ENCODE data around the gene RABGEF1. TPM values are rescaled to one million over a fixed set of nuclear protein-coding genes. Genes with fewer than 3 reads are reported as not detected.
"Not testable (repeated sequence)": the region's sequence is repeated elsewhere in the genome, so short reads cannot be mapped to it uniquely, and the experiment has no call there.

RABGEF1 gene
- total RNA-seq, 1 donor from 2014 or later: 71.3 TPM

DNA sequence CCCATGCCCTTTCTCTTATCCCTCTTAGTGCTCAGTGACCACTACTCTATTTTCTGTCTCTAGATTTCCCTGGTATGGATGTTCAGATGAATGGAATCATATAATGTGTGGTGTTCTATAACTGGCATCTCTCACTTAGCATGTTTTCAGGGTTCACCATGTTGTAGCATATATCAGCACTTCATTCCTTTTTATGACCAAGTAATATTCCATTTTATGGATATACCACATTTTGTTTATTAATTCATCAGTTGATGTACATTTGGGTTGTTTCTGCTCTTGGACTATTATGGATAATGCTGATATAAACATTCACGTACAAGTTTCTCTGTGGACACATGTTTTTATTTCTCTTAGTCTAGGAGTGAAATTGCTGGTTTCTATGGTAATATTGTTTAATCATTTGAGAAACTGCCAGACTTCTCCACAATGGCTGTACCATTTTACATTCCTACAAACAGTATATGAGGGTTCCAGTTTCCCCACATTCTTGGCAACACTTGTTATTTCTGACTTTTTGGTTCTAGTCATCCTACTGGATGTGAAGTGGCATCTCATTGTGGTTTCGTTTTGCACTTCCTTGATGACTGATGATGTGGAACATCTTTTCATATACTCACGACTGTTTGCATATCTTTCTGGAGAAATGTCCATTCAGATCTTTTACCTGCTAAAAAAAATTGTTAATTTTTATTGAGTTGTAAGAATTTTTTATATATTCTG, 23.3 kb downstream of the RABGEF1 start:
- DNase-seq (ENCODE audit: low spot score in 2 of 2); FAIRE-seq: not testable (repeated sequence)

DNA sequence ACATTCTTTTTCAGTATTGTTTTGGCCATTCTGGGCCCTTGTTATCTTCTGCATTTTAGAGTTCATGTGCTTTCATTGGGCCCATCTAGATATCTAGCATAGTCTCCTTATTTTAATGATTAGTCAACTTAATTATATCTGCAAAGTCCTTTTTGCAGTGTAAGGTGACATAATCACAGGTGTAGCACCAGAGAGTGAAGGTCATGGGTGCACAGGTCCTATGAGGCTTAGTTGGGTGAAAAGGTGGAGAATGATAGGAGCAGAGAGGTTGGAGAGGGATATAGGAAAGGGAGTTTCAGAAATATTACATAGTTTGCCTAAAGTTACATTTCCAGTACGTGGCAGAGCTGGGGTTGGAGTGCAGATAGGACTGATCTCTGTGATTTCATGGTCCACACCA, 24.4 kb downstream of the RABGEF1 start:
- FAIRE-seq: not testable (repeated sequence)

DNA sequence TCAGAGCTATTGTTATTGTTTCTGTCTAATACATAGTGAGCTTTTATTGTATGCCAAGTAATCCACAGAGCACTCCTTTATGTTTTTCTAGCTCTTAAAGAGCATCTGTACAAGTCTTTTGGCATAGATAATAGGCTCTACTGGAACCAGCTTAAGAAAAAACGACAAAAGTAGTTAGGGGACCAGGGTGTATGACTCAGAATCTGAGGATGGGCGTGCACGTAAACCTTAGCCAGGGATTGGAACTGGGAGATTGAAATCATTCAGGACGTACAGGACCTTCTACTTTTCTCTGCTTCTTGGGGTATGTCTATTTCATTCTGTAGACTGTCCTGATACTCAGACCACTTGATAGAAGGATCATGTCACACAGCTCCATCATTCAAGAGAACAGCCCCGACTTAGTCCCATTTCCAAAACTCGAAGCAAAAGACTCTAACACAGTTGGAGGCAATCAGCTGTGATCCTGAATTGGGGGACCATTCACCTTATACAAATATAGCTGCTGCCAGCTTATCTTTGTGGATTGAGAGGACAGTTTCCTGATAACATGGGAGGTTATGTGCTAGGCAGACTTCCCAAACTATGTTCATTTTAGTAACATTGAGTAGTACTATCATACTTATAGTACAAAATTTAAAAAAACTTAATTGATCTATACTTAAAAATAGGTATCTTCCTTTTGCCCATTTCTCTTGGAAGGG, 24.9 kb downstream of the RABGEF1 start:
- FAIRE-seq; DNase-seq (ENCODE audit: low spot score in 2 of 2): not testable (repeated sequence)

More for the DNA sequence above, 24.4 kb downstream of the RABGEF1 start:
- DNase-seq (ENCODE audit: low spot score in 2 of 2): not testable (repeated sequence)

DNA sequence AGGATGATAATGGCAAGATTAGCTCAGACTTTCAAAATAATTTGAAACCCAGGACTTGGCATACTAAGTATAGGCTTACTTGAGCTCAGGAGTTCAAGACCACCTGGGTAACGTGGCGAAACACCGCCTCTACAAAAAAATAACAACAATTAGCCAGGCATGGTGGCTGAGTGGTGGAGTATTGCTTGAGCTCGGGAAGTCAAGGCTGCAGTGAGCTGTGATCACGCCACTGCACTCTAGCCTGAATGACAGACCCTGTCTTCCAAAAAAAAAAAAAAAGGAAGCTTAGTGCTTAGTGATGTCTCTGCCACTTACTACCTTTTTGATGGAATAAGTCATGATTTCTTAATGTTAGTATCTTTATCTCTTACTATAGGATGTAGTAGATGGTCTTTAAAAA, 25.5 kb downstream of the RABGEF1 start:
- FAIRE-seq (no peak), DNase-seq (ENCODE audit: low spot score in 2 of 2) (no peak)

DNA sequence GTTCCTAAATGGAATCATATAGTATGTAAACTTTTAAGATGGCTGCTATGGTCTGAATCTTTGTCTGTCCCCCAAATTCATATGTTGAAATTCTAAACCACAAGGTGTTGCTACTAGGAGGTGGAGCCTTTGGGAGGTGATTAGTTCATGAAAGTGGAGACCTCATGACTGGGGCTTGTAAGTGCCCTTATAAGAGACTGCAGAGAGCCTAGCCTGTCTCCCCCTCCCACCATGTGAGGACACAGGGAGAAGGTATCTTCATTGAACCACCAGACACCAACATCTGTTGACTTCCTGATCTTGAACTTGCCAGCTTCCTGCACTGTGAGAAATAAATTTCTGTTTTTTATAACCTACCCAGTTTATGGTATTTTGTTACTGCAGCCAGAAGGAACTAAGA, 27.0 kb downstream of the RABGEF1 start:
- FAIRE-seq; DNase-seq (ENCODE audit: low spot score in 2 of 2): not testable (repeated sequence)

DNA sequence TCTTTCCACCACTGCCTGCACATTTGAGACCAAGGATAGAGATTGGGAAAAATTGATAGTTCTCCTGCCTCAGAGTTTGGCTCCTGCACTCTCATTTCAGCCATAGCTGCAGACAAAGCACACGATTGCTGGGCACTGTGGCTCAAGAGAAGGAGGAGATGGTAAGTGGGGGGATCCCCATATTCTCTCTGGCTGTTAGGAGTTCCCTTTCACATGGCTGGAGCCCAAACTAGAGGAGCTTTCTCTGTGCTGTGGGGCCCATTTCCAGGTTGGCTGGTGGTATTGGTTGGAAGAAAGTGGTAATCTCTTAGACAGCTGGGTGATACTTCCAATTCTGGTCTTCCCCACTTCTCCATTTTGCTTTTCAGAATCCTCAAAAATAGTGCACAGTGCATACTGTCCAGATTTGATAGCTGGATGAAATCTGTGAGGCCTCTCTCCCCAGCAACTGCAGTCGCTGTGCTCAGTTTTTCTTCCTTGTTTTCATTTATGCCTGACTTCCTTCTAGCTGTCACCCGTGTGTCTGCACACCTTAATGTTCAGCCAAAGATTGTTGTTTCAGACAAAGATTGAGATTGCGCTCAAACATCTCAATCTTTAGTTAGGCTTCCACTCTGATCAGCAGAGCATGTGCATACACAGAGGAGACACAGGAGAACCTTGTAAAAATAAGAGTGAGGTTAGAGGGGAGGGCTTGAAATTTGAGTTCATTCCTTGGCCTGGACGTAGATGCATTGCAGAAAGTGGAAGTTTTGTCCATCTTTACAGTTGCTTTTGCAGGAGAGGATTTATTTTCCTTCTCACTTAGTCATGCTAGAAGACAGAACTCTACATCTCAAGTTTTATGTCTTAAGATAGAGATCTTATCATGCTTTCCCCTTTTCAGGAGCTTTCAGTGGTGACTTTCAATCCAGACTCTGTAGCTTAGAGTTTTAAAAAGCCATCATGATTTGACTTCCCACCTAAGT, 28.6 kb downstream of the RABGEF1 start:
- DNase-seq (ENCODE audit: low spot score in 2 of 2) (no peak), FAIRE-seq (no peak)

DNA sequence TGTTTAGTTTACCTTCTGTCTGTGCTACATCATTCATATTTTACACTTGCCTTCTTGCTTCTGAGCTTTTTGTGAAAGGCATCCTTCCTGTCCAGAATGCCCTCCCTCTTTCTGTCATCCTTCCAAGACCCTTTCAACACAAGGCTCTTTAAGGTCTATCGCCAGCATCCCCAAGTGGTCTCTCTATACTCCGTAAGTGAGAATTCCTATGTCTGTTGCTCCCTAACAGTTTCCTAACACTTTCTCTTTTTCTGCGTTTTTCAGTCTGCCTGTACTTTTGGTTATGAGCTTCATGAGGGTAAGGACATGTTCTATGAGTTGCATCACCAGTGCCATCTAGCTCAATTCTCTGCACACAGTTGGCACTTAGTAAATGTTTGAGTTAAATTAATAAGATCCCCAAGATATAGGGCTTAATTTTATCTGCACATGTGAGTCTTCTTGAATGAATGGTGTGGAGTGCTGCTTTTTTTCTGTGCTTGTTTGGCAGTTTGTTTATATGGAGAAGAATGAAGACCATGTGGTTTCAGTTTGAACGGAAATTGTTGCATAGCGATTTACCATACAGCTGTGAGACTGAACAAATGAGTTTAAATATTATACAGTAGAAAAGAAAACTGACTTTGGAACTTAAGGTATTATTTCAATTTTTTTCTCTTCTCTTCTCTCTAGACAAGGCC, 29.4 kb downstream of the RABGEF1 start:
- FAIRE-seq (no peak), DNase-seq (ENCODE audit: low spot score in 2 of 2) (no peak)

DNA sequence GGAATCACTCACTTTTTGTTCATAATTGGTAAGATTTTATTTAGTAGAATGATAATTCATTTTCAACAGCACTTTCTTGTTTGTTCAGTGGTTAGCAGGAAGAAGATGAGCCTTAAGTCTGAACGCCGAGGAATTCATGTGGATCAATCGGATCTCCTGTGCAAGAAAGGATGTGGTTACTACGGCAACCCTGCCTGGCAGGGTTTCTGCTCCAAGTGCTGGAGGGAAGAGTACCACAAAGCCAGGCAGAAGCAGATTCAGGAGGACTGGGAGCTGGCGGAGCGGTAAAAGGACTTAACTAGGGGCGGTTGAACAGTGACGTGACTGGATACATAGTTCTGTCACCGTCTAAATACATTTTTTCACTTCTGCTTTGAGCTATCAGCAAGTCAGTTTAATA, 31.3 kb downstream of the RABGEF1 start:
- DNase-seq (ENCODE audit: low spot score in 2 of 2): no peak
- FAIRE-seq: no peak

DNA sequence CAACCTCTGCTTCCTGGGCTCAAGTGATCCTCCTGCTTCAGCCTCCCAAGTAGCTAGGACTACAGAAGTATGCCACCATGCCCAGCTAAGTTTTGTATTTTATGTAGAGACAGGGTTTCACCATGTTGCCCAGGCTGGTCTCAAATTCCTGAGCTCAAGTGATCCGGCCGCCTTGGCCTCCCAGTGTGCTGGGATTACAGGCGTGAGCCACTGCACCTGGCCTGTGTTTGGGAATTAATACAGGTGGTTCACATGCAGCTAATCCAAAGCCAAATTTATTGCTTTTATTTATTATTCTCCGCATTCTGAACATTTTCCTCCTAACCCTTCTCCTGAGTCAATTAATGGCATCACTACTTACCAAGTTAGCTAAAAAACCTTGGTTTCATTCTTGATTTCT, 33.2 kb downstream of the RABGEF1 start:
- FAIRE-seq; DNase-seq (ENCODE audit: low spot score in 2 of 2): not testable (repeated sequence)

DNA sequence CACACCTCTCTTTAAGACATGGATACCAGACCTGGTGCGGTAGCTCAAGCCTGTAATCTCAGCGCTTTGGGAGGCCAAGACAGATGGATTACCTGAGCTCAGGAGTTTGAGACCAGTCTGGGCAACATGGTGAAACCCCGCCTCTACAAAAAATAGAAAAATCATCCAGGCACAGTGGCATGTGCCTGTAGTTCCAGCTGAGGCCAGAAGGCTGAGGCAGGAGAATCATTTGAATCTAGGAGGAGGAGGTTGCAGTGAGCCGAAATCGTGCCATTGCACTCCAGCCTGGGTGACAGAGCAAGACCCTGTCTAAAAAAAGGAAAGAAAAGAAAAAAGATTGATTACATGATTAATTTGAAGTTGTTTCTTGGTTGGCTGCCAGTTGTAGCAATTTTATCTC, 35.9 kb downstream of the RABGEF1 start:
- FAIRE-seq; DNase-seq (ENCODE audit: low spot score in 2 of 2): not testable (repeated sequence)

DNA sequence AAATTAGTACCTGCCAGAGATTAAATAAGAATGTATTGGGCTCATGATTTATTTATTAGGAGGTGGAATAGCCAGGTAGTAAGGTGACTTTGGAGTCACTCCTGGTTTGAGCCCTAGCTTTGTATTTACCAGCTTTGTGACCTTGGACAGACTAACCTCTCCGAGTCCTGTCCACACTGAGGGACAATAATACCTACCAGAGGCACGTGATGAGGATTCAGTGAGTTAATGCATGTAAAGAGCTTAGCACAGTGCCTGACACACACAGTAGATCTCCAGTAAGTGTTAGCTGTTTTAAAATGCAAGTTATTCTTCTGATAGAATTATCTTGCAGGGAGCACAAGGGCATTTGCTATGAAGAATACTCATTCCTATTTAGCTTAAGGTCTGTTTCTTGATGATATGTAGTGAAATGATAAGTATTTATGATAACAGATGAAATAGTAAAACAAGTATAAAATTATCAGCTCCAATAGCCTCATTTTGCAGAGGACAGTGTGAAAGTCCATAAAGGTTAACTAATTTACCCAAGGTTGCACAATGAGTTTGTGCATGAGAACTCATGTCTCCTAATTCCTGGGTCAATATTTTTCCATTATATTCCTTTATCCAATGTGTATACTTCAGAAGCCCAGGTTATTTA, 36.4 kb downstream of the RABGEF1 start:
- DNase-seq (ENCODE audit: low spot score in 2 of 2) (no peak), FAIRE-seq (no peak)

DNA sequence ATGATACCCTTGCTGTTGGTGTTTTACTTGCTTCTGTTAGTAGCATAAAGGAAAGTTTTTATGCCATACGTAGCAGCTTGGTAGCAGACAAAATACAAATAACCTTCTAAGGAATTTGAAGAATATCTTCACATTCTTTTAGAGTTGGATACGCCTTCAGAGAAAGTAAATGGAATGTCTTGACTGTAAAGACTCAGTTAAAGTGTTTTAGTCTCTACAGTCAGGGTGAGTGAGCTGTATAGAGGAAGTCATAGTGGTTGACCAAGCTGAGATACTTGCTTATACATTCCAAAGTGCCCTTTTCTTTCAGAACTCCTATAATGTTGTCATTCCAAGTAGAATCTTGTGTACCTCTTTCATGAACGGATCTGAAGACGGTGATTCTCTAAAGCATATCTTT, 37.7 kb downstream of the RABGEF1 start:
- FAIRE-seq: no peak

DNA sequence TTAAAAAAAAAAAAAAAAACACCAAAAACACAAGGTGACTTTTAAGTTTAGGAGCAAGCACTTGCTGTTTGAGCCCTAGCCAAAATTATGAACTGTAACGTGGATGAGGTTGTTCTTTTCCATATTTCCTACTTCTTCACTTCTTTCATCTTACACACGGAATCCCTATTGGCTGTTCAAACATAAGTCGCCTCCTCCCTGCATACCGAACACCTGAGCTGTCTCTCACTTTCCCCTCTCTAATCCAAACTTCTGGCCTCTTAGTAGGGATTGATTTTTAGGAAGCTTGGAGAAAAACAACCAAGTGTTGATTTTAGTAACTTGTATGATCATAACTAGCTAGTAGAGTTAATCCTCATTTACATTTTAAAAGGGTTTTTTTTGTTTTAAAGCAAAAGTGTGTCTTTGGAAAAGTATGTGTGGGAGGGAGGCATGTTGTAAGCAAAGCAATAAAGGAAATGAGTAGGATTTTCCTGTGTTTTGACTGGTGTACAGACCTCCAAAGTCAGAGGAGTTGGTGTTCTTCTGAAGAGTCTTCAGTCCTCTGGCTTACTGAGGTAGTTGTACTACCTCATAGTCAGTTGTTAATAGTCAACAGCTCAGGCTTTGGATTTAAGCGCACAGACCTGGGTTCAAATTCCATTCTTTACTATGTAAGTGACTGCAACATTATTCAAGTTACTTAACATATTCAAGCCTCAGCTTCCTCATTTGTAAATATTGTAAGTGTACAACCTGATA, 39.3 kb downstream of the RABGEF1 start:
- DNase-seq (ENCODE audit: low spot score in 2 of 2) (no peak), FAIRE-seq (no peak)

More for the DNA sequence above, 37.7 kb downstream of the RABGEF1 start:
- DNase-seq (ENCODE audit: low spot score in 2 of 2): no peak

DNA sequence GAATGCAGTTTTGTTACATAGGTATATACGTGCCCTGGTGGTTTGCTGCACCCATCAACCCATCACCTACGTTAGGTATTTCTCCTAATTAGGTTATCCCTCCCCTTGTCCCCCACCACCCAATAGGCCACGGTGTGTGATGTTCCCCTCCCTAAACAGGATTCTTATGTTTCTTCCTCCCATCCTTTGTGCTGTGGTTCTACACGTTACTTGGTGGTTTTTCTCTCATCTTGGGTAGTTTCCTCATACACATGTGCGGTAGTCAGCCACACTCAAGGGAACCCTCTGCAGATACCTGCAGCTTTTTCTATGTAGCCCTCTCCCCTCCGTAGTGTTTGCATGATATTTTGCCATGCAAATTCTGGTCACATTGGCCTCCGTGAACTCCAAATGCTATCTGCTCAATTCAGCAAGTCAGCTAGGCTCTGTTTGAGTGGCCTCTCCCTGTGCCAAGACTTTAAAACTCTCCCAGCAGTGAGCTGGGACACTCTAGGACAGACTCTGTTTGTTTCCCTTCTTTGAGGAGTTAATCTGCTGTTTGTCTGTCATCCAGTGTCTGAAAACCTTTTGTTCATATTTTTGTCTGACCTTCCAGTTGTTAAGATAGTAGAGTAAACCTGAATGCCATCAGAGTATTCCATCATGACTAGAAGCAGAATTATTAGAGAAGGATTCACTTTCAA, 41.0 kb downstream of the RABGEF1 start:
- FAIRE-seq (no peak), DNase-seq (ENCODE audit: low spot score in 2 of 2) (no peak)

DNA sequence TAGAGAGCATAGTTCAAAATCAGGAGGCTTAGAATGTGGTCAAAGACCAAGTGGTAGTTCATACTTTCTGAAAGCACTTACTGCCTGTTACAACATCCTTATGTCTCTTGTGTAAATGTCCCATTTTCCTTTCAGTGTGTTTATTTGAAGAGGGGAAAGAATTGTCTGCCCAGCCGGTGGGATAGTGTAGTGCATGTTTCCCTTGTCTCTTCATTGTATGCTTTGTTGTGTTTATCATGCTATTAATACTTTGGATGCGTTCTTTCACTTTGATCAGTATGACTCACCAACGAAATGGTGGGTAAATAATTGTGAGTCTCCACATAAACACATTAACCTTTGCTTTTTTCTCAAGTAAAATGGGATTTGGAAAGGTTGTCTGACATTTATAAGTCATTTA, 42.3 kb downstream of the RABGEF1 start:
- DNase-seq (ENCODE audit: low spot score in 2 of 2); FAIRE-seq: not testable (repeated sequence)

DNA sequence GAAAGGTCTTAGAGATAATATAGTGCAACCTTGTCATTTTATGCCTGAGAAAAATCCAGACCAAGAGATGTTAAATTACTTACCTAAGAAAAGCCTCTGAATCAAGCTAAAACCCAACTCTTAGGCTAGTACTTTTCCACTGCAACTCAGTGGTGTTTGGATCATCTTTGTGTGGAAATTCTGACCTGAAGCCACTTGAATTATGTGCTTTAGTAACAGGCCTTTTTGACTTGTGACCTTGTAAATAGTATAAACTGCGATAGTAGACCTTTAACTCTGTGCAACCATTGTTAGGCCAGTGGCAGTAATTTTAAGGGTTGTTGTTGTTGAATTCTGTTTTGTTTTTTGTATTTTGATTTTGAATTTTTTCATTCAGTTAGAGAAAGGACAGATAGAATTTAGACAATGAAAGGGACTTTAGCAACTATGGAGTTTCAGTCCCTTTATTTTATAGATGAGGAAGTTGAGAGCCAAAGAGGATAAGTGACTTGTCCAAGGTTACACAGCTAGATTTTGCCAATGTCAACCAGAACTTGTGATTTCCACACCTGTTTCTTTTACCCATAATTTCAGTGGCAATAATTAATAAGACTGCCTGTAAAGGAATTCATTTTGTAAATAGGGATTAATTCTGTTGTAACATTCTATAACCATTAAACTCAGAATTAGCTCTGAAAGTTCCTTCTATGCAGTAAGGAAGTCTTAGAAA, 43.5 kb downstream of the RABGEF1 start:
- FAIRE-seq; DNase-seq (ENCODE audit: low spot score in 2 of 2): not testable (repeated sequence)

DNA sequence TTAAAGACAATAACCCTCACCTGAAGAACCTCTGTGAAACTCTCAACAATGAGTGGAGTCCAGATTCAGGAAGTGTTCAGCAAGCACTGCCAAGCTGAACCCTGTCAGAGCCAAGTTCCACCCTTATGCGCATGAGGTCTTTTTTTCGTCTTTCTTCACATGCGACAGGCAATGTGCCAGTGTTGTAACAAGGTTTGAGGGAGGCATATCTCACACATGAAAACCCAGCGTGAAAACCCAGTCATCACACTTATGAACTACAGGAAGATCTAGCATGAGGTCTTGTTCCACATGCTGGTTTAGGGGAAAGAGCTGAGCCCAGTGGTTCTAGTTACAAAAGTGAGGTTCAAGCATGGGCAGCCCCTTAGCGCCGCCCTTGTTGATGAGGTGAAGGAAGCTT, 49.7 kb downstream of the RABGEF1 start:
- no peak for DNase-seq (ENCODE audit: low spot score in 2 of 2)
- FAIRE-seq: no peak

DNA sequence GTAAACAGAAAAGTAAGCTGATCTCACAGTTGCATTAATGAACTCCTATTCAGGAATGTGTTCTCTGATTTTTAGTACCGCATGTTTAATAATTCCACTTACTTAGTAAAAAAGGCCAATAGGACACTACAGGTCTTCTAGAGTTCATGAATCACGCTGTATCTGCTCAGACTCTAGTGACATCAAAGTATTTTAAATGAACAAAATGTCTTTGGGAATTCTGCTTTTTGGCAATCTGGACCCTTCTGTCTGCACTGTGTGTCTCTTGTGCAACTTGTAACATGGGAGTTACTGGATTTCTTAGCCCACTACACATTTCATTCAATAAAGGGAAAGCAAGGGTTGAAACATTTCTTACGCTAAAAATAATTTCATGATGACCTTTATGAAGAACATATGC, 50.2 kb downstream of the RABGEF1 start:
- DNase-seq (ENCODE audit: low spot score in 2 of 2) (no peak), FAIRE-seq (no peak)

All from frontal cortex (tissue), 4 donors.